Common myeloid progenitor, CD34-positive (primary cell): ENCODE results near the gene TRIM66.

Source experiments
- CTCF ChIA-PET: fragments of 350-600 bp; sonication (Branson Sonifier 250); formaldehyde crosslinking; loops from one replicate; lab custom pipeline; 2021; ENCODE audit warnings: antibody characterized with exemption; lab: Charles Lee
- POLR2A ChIA-PET: fragments of 350-600 bp; sonication (Branson Sonifier 250); formaldehyde crosslinking; loops from one replicate; lab custom pipeline; 2021; ENCODE audit warnings: antibody characterized with exemption; lab: Charles Lee
- DNase-seq, 3 donors: peaks; one replicate each; pipeline versions ENCODE4 v3.0.0 to v3.0.0-alpha.2; 2013
- H3K27ac ChIP-seq, 2 experiments: 1 replicate in 1 of 2; 2 replicates in 1 of 2; pipeline ENCODE4 v1.7.0; 2013; ENCODE audit warnings: inconsistent platforms in 2 of 2, low read length in 2 of 2, mild to moderate bottlenecking in 2 of 2, low read depth in 1 of 2, moderate library complexity in 1 of 2; ENCODE audit not compliant: severe bottlenecking in 2 of 2, insufficient read depth in 1 of 2, poor library complexity in 1 of 2
- H3K27me3 ChIP-seq, 5 experiments: replicated peaks in 2 of 5; 1 replicate in 3 of 5; 2 replicates in 2 of 5; pipeline versions ENCODE4 v1.6.1 to v1.7.0; 2013; ENCODE audit warnings: low read length in 4 of 5, mild to moderate bottlenecking in 2 of 5, moderate library complexity in 2 of 5, inconsistent platforms in 1 of 5; ENCODE audit not compliant: insufficient read depth in 5 of 5, control insufficient read depth in 4 of 5
- H3K36me3 ChIP-seq, 4 experiments: 1 replicate in 2 of 4; 2 replicates in 2 of 4; pipeline versions ENCODE4 v1.6.1 to v1.7.0; 2013; ENCODE audit warnings: low read length in 3 of 4, control low read depth in 1 of 4, mild to moderate bottlenecking in 1 of 4; ENCODE audit not compliant: control insufficient read depth in 4 of 4, insufficient read depth in 4 of 4
- H3K4me1 ChIP-seq, 4 experiments: 1 replicate in 3 of 4; 2 replicates in 1 of 4; pipeline versions ENCODE4 v1.6.1 to v1.7.1; 2013; ENCODE audit warnings: low read length in 3 of 4, mild to moderate bottlenecking in 3 of 4, control low read depth in 1 of 4, inconsistent platforms in 1 of 4, moderate library complexity in 1 of 4; ENCODE audit not compliant: control insufficient read depth in 4 of 4, insufficient read depth in 4 of 4; ENCODE audit errors: control extremely low read depth in 1 of 4
- H3K4me3 ChIP-seq, 7 experiments: 1 replicate in 4 of 7; 2 replicates in 3 of 7; pipeline versions ENCODE4 v1.5.1 to v1.7.0; 2013; ENCODE audit warnings: mild to moderate bottlenecking in 7 of 7, low read length in 6 of 7, moderate library complexity in 6 of 7, inconsistent platforms in 2 of 7, low read depth in 2 of 7, control low read depth in 1 of 7; ENCODE audit not compliant: insufficient read depth in 4 of 7, control insufficient read depth in 1 of 7; ENCODE audit errors: extremely low read depth in 1 of 7
- H3K9me3 ChIP-seq, 5 experiments: 1 replicate in 4 of 5; 2 replicates in 1 of 5; pipeline versions ENCODE4 v1.6.1 to v1.7.1; 2013; ENCODE audit warnings: low read length in 4 of 5, mild to moderate bottlenecking in 2 of 5, inconsistent platforms in 1 of 5, low read depth in 1 of 5, moderate library complexity in 1 of 5; ENCODE audit not compliant: control insufficient read depth in 4 of 5, insufficient read depth in 2 of 5; ENCODE audit errors: control extremely low read depth in 1 of 5
- WGBS: methylation state at CpG from one replicate; pipeline ENCODE4 v1.1.5; 2013; ENCODE audit not compliant: insufficient coverage; 5-methylcytosine and 5-hydroxymethylcytosine counted together

TRIM66 gene

GRCh38 chr11:8641332-8641731 is 41.1 kb downstream of the TRIM66 start:
- Histone ChIP-seq H3K9me3 (peaks cover 0 to 2% (median 0%) of the 10 kb centered on the region in 5 experiments), H3K27ac (no peak overlapping the region), H3K4me3 (no peak overlapping the region), H3K27me3 (no peaks in the 10 kb centered on the region), H3K4me1 (no peaks in the 10 kb centered on the region), H3K36me3 (peaks cover 11 to 62% (median 35%) of the 10 kb centered on the region in 4 experiments)
- DNase-seq: no peak
- ChIA-PET CTCF (no interaction called here), POLR2A (interaction anchor here (0.7 kb wide), 1 partner anchor 41 kb away, joined by 3 read pairs; the partner anchor contains the start of gene RPL27A)
- 100% methylated on average over 1 of the region's 2 CpGs for WGBS

- POLR2A ChIA-PET: no interaction called here
- Histone ChIP-seq H3K9me3 (peaks cover 0 to 10% (median 4%) of the 10 kb centered on the region in 5 experiments), H3K36me3 (peaks cover 9 to 54% (median 37%) of the 10 kb centered on the region in 4 experiments), H3K27me3 (no peaks in the 10 kb centered on the region), H3K27ac (no peak overlapping the region), H3K4me3 (no peak overlapping the region), H3K4me1 (no peaks in the 10 kb centered on the region)
- 92% methylated on average over 4 of the region's 5 CpGs for WGBS
- DNase-seq: no peak
- CTCF ChIA-PET: interaction anchor here (1.5 kb wide), 1 partner anchor 12 kb away, joined by 3 read pairs; no protein-coding TSS in a partner anchor
Measured at GRCh38 chr11:8640267-8640906, 42.1 kb downstream of the TRIM66 start.

- no peak for DNase-seq
- Histone ChIP-seq H3K9me3 (peaks cover 0 to 10% (median 4%) of the 10 kb centered on the region in 5 experiments), H3K4me3 (no peak overlapping the region), H3K36me3 (peaks cover 7 to 56% (median 42%) of the 10 kb centered on the region in 4 experiments), H3K4me1 (no peaks in the 10 kb centered on the region), H3K27ac (no peak overlapping the region), H3K27me3 (no peaks in the 10 kb centered on the region)
- 77% methylated on average over 3 of the region's 3 CpGs for WGBS
- POLR2A ChIA-PET: no interaction called here
- CTCF ChIA-PET: interaction anchor here (1.5 kb wide), 1 partner anchor 12 kb away, joined by 3 read pairs; no protein-coding TSS in a partner anchor
Measured at GRCh38 chr11:8639655-8640054, 42.8 kb downstream of the TRIM66 start.

GRCh38 chr11:8638300-8638699 is 44.2 kb downstream of the TRIM66 start:
- peaks cover 7 to 56% (median 41%) of the 10 kb centered on the region in 4 experiments for H3K36me3 ChIP-seq
- 100% methylated on average over 1 of the region's 5 CpGs for WGBS
- no peak overlapping the region for H3K4me3 ChIP-seq
- no peaks in the 10 kb centered on the region for H3K4me1 ChIP-seq
- POLR2A ChIA-PET: no interaction called here
- no peaks in the 10 kb centered on the region for H3K27me3 ChIP-seq
- no peak for DNase-seq
- CTCF ChIA-PET: interaction anchor here (1.1 to 1.2 kb wide), 2 partner anchors 10 to 18 kb away, joined by 3 read pairs; no protein-coding TSS in a partner anchor
- H3K27ac ChIP-seq: no peak overlapping the region
- peaks cover 0 to 10% (median 4%) of the 10 kb centered on the region in 5 experiments for H3K9me3 ChIP-seq

- no peak for DNase-seq
- peaks cover 0 to 10% (median 4%) of the 10 kb centered on the region in 5 experiments for H3K9me3 ChIP-seq
- CTCF ChIA-PET: no interaction called here
- no peak overlapping the region for H3K4me3 ChIP-seq
- H3K4me1 ChIP-seq: no peaks in the 10 kb centered on the region
- 100% methylated on average over 2 of the region's 2 CpGs for WGBS
- no peak overlapping the region for H3K27ac ChIP-seq
- H3K36me3 ChIP-seq: peaks cover 7 to 47% (median 35%) of the 10 kb centered on the region in 4 experiments
- POLR2A ChIA-PET: no interaction called here
- H3K27me3 ChIP-seq: no peaks in the 10 kb centered on the region
Measured at GRCh38 chr11:8636127-8636526, 46.3 kb downstream of the TRIM66 start.

GRCh38 chr11:8634498-8634897 is 48.0 kb downstream of the TRIM66 start:
- Histone ChIP-seq H3K4me3 (no peak overlapping the region), H3K9me3 (peaks cover 0 to 10% (median 4%) of the 10 kb centered on the region in 5 experiments), H3K4me1 (no peaks in the 10 kb centered on the region), H3K27ac (no peak overlapping the region), H3K27me3 (no peaks in the 10 kb centered on the region), H3K36me3 (peaks cover 7 to 41% (median 33%) of the 10 kb centered on the region in 4 experiments)
- 98% methylated on average over 4 of the region's 6 CpGs for WGBS
- DNase-seq: no peak
- POLR2A ChIA-PET: no interaction called here
- CTCF ChIA-PET: no interaction called here

GRCh38 chr11:8631395-8632118 is 50.9 kb downstream of the TRIM66 start:
- H3K4me3 ChIP-seq: no peak overlapping the region
- H3K9me3 ChIP-seq: peaks cover 0 to 10% (median 4%) of the 10 kb centered on the region in 5 experiments
- ChIA-PET CTCF (no interaction called here), POLR2A (no interaction called here)
- H3K27me3 ChIP-seq: no peaks in the 10 kb centered on the region
- peaks cover 0 to 23% (median 16%) of the 10 kb centered on the region in 4 experiments for H3K36me3 ChIP-seq
- 100% methylated on average over 2 of the region's 6 CpGs for WGBS
- H3K27ac ChIP-seq: no peak overlapping the region
- DNase-seq: no peak
- H3K4me1 ChIP-seq: no peaks in the 10 kb centered on the region
